HepG2 (cell line): Measurements from ENCODE around the gene HSD11B1L. TPM values are rescaled to one million over a fixed set of nuclear protein-coding genes. Genes with fewer than 3 reads are reported as not detected.

Experiments
- AKAP8 ChIP-seq: sonication (generic); formaldehyde crosslinking; IDR thresholded peaks from 2 replicates; pipeline ENCODE4 v1.5.1; 2020; ENCODE audit warnings: mild to moderate bottlenecking, missing genetic modification reagents
- ATF6 ChIP-seq: sonication (generic); formaldehyde crosslinking; conservative IDR thresholded peaks from 2 replicates; pipeline ENCODE4 v1.4.0; 2020; ENCODE audit warnings: missing genetic modification reagents
- FOXA1 ChIP-seq, 2 experiments: fragments of 450-650 bp in 1 of 2; sonication (generic) in 1 of 2; formaldehyde crosslinking in 1 of 2; IDR thresholded peaks; 2 replicates each; pipeline versions ENCODE4 v1.4.0 to v1.6.1; 2016 to 2020; ENCODE audit warnings: missing genetic modification reagents in 1 of 2
- FOXC1 ChIP-seq: sonication (generic); formaldehyde crosslinking; IDR thresholded peaks from 2 replicates; pipeline ENCODE4 v1.8.0; 2022; ENCODE audit warnings: mild to moderate bottlenecking, missing genetic modification reagents, borderline replicate concordance
- FOXK1 ChIP-seq: sonication (generic); formaldehyde crosslinking; IDR thresholded peaks from 2 replicates; pipeline ENCODE4 v1.4.0; 2020; ENCODE audit warnings: low read depth, missing genetic modification reagents, borderline replicate concordance
- MAX ChIP-seq: IDR thresholded peaks from 2 replicates; pipeline ENCODE4 v1.6.1; 2012; ENCODE audit warnings: inconsistent platforms
- MED1 ChIP-seq: sonication (generic); formaldehyde crosslinking; IDR thresholded peaks from 2 replicates; pipeline ENCODE4 v1.4.0; 2020; ENCODE audit warnings: missing genetic modification reagents
- MYC ChIP-seq: sonication (generic); formaldehyde crosslinking; IDR thresholded peaks from 2 replicates; pipeline ENCODE4 v1.9.0; 2021; ENCODE audit warnings: missing genetic modification reagents, borderline replicate concordance
- MYNN ChIP-seq: sonication (generic); formaldehyde crosslinking; IDR thresholded peaks from 2 replicates; pipeline ENCODE4 v1.4.0; 2020; ENCODE audit warnings: mild to moderate bottlenecking, low read depth, missing genetic modification reagents
- NFAT5 ChIP-seq: sonication (generic); formaldehyde crosslinking; IDR thresholded peaks from 2 replicates; pipeline ENCODE4 v1.4.0; 2020; ENCODE audit warnings: missing genetic modification reagents
- RARA ChIP-seq: IDR thresholded peaks from 2 replicates; pipeline ENCODE4 v1.6.1; 2016; ENCODE audit warnings: missing genetic modification reagents, missing compliant biosample characterization
- RBM22 ChIP-seq: fragments of 200-400 bp; formaldehyde crosslinking; optimal IDR thresholded peaks from 2 replicates; pipeline ENCODE3; 2017; ENCODE audit warnings: mild to moderate bottlenecking, low read length, moderate library complexity
- SAP130 ChIP-seq: IDR thresholded peaks from 2 replicates; pipeline ENCODE4 v1.6.1; 2016; ENCODE audit warnings: low read depth
- STAG1 ChIP-seq: sonication (generic); formaldehyde crosslinking; IDR thresholded peaks from 2 replicates; pipeline ENCODE4 v1.4.0; 2020; ENCODE audit warnings: missing genetic modification reagents
- THAP11 ChIP-seq: IDR thresholded peaks from 2 replicates; pipeline ENCODE4 v1.6.1; 2016; ENCODE audit warnings: missing biosample characterization, missing genetic modification reagents
- ZNF121 ChIP-seq: sonication (generic); formaldehyde crosslinking; IDR thresholded peaks from 2 replicates; pipeline ENCODE4 v1.5.0; 2020; ENCODE audit warnings: mild to moderate bottlenecking, missing genetic modification reagents
- ZNF17 ChIP-seq: sonication (generic); formaldehyde crosslinking; IDR thresholded peaks from 2 replicates; pipeline ENCODE4 v1.5.0; 2020; ENCODE audit warnings: mild to moderate bottlenecking, missing genetic modification reagents
- ZNF329 ChIP-seq: sonication (generic); formaldehyde crosslinking; IDR thresholded peaks from 2 replicates; pipeline ENCODE4 v1.9.0; 2021; ENCODE audit warnings: low read depth, mild to moderate bottlenecking, missing genetic modification reagents
- ZNF451 ChIP-seq: sonication (generic); formaldehyde crosslinking; IDR thresholded peaks from 2 replicates; pipeline ENCODE4 v1.5.0; 2020; ENCODE audit warnings: mild to moderate bottlenecking, missing genetic modification reagents
- ZNF574 ChIP-seq: sonication (generic); formaldehyde crosslinking; IDR thresholded peaks from 2 replicates; pipeline ENCODE4 v1.4.0; 2020; ENCODE audit warnings: missing genetic modification reagents
- polyA plus RNA-seq, 8 experiments: library from polyadenylated mRNA; depleted of rRNA in 3 of 8; stranded (reverse) in 7 of 8; unstranded in 1 of 8; fragments of >200 nt; fragmentation: Illumina TruSeq in 4 of 8; extraction: Trizol in 4 of 8; gene quantifications; 2 replicates each; pipeline versions ENCODE4 v1.2.1 to v1.2.3, GENCODE V29; 2011 to 2016; ENCODE audit warnings: low read depth in 4 of 8, missing spikeins in 1 of 8, mixed read lengths in 1 of 8; ENCODE audit not compliant: insufficient read depth in 1 of 8
- total RNA-seq, 5 experiments: library from RNA; depleted of rRNA; stranded (reverse); fragments of >200 nt; fragmentation: Illumina TruSeq; extraction: Trizol; gene quantifications; 2 replicates each; pipeline ENCODE4 v1.2.3, GENCODE V29; 2016; ENCODE audit warnings: low read depth in 1 of 5

The HSD11B1L gene
- total and polyA plus RNA-seq, 2 of the 13 experiments (the other 11 are each of a cell fraction or from before 2014, with no cell fraction given): 2.8 to 3.9 TPM

- TF ChIP-seq FOXK1 (CRISPR knock-in tag): no peak
- no peak for TF ChIP-seq NFAT5 (CRISPR knock-in tag)
- TF ChIP-seq ATF6 (CRISPR knock-in tag): no peak
- no peak for TF ChIP-seq ZNF17 (CRISPR knock-in tag)
- no peak for TF ChIP-seq FOXC1 (CRISPR knock-in tag)
- no peak for TF ChIP-seq ZNF574 (CRISPR knock-in tag)
- 0 out of 2 replicates have a peak, but pooled peaks have one; percentile 31 for TF ChIP-seq MED1 (CRISPR knock-in tag)
- no peak for TF ChIP-seq FOXA1 (IDR thresholded peaks at IDR 0.05)
- TF ChIP-seq FOXA1 (CRISPR knock-in tag; IDR thresholded peaks at IDR 0.05): 0 out of 2 replicates have a peak, but pooled peaks have one; percentile 20
- TF ChIP-seq ZNF329 (CRISPR knock-in tag): no peak
- peak; percentile 35; the same call in 1 of the 2 replicates for TF ChIP-seq RARA (CRISPR knock-in tag)
- TF ChIP-seq SAP130 (CRISPR knock-in tag): peak; percentile 70
- peak; percentile 72 for TF ChIP-seq ZNF121 (CRISPR knock-in tag)
- TF ChIP-seq MYNN (CRISPR knock-in tag): no peak
- TF ChIP-seq STAG1 (CRISPR knock-in tag): peak; percentile 14; the same call in 1 of the 2 replicates
- TF ChIP-seq MYC (CRISPR knock-in tag): 0 out of 2 replicates have a peak, but pooled peaks have one; percentile 17
- TF ChIP-seq ZNF451 (CRISPR knock-in tag): no peak
- TF ChIP-seq MAX: peak; percentile 41; the same call in 1 of the 2 replicates
- peak; percentile 39; the same call in 1 of the 2 replicates for TF ChIP-seq THAP11 (CRISPR knock-in tag)
- TF ChIP-seq AKAP8 (CRISPR knock-in tag): 0 out of 2 replicates have a peak, but pooled peaks have one; percentile 50
- TF ChIP-seq RBM22: peak; percentile 9
Measured at GRCh38 chr19:5665781-5666513, 14.9 kb upstream of the HSD11B1L start (continued).
